ENCODE results near the gene STK32C.

DNA sequence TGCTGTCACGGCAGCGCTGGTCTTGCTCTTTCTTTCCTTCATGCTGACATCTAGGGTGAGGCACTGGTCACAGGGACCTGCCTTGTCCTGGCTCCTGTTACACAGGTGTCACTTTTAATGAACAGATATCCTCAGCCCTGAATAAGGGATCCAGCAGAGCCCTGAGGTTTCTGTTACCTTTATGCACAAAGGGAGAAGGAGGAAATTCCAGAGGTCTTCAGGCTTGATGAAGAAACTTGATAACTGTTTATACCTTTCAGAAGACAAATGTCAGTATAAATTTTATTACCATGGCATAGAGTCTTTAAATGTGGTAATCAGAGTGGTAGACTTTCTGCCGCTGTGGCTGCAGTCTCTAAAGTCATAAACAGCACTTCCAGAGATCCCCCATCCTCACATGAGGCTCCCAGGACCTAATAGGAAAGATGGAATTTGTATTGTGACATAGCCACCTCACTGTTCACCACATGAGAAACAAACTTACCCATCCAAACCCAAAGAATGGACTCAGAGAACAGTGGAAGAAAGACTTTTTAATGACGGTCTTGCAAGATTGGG, 27.0 kb upstream of the STK32C start:
- TF ChIP-seq EZH2 (IDR thresholded peaks at IDR 0.05), result no peak
- no peak for TF ChIP-seq CTCF (IDR thresholded peaks at IDR 0.05)

Measured in neural progenitor cell (in vitro differentiated cells).